GM12878 (cell line): Measurements from ENCODE around the gene ARVCF. TPM values are rescaled to one million over a fixed set of nuclear protein-coding genes. Genes with fewer than 3 reads are reported as not detected.

Experiments
- ATAC-seq: fragments of 200-7000 bp; cut with Tn5 transposase; 3 replicates; pipeline ENCODE4 v1.9.1; 2020; ENCODE audit warnings: mild to moderate bottlenecking, moderate library complexity
- BruUV-seq: library from RNA; stranded (reverse); fragments of 400-500 nt; replicated peaks from 2 replicates; lab custom pipeline; 2021; lab: Mats Ljungman, UMichigan
- CTCF ChIA-PET: fragments of 300-600 bp; sonication (Branson Sonifier 250); formaldehyde crosslinking; extraction: SDS; loops from one replicate; lab custom pipeline; 2021; ENCODE audit warnings: inconsistent platforms; lab: Yijun Ruan, JAX
- POLR2A ChIA-PET: fragments of 350-600 bp; formaldehyde crosslinking; extraction: SDS; loops from one replicate; lab custom pipeline; 2021; ENCODE audit warnings: inconsistent platforms; lab: Charles Lee
- RAD21 ChIA-PET: fragments of 300-600 bp; sonication (Branson Sonifier 250); formaldehyde crosslinking; loops from one replicate; lab custom pipeline; 2023; ENCODE audit warnings: antibody characterized with exemption; ENCODE audit not compliant: unreplicated experiment; lab: Charles Lee
- SMC1A ChIA-PET: fragments of 300-600 bp; sonication (Branson Sonifier 250); formaldehyde crosslinking; loops from one replicate; lab custom pipeline; 2023; ENCODE audit not compliant: unreplicated experiment, uncharacterized antibody; lab: Charles Lee
- DNase-seq: peaks from one replicate; pipeline ENCODE4 v3.0.0-alpha.2; 2011; ENCODE audit warnings: low read depth, low spot score
- FAIRE-seq: peaks from 3 replicates; lab custom pipeline; 2011; peaks lifted over from hg19 to GRCh38; lab: Jason Lieb, UNC
- H2AFZ ChIP-seq: 2 replicates; pipeline ENCODE4 v1.6.0; 2011; ENCODE audit warnings: low read depth, low read length, control low read depth; ENCODE audit not compliant: control insufficient read depth
- H3K27ac ChIP-seq: 2 replicates; pipeline ENCODE4 v1.5.1; 2011; ENCODE audit warnings: control low read depth; ENCODE audit not compliant: control insufficient read depth, insufficient read depth
- H3K27me3 ChIP-seq, 2 experiments: replicated peaks in 1 of 2; 2 replicates each; pipeline versions ENCODE4 v1.6.0 to v1.6.1; 2011; ENCODE audit warnings: low read length in 1 of 2; ENCODE audit not compliant: control insufficient read depth in 2 of 2, insufficient read depth in 2 of 2
- H3K36me3 ChIP-seq, 2 experiments: 2 replicates each; pipeline ENCODE4 v1.5.1; 2011; ENCODE audit warnings: low read length in 1 of 2; ENCODE audit not compliant: control insufficient read depth in 2 of 2, insufficient read depth in 2 of 2
- H3K4me1 ChIP-seq: 2 replicates; pipeline ENCODE4 v1.6.1; 2011; ENCODE audit warnings: mild to moderate bottlenecking, low read length, moderate library complexity, mixed read lengths; ENCODE audit not compliant: control insufficient read depth, insufficient read depth
- H3K4me2 ChIP-seq: 2 replicates; pipeline ENCODE4 v1.6.0; 2011; ENCODE audit warnings: control low read depth; ENCODE audit not compliant: control insufficient read depth, insufficient read depth
- H3K4me3 ChIP-seq: fragments of 200-600 bp; sonication (generic); 2 replicates; pipeline ENCODE4 v1.5.1; 2016
- H3K79me2 ChIP-seq: 2 replicates; pipeline ENCODE4 v1.6.0; 2011; ENCODE audit warnings: low read length; ENCODE audit not compliant: control insufficient read depth, insufficient read depth
- H3K9ac ChIP-seq: 2 replicates; pipeline ENCODE4 v1.8.0; 2011; ENCODE audit warnings: low read length, control low read depth, mixed read lengths; ENCODE audit not compliant: control insufficient read depth, insufficient read depth
- H3K9me3 ChIP-seq: replicated peaks from 3 replicates; pipeline ENCODE4 v1.5.1; 2011; ENCODE audit warnings: mild to moderate bottlenecking, low read length; ENCODE audit not compliant: control insufficient read depth, insufficient read depth
- H4K20me1 ChIP-seq: 2 replicates; pipeline ENCODE4 v1.6.0; 2011; ENCODE audit not compliant: control insufficient read depth, insufficient read depth
- MEF2B ChIP-seq: fragments of 450-650 bp; IDR thresholded peaks from 2 replicates; pipeline ENCODE4 v1.6.1; 2018; ENCODE audit warnings: mild to moderate bottlenecking, moderate library complexity; ENCODE audit not compliant: partially characterized antibody, poor library complexity, severe bottlenecking
- NFYB ChIP-seq: IDR thresholded peaks from 2 replicates; pipeline ENCODE4 v1.6.1; 2011; ENCODE audit warnings: low read depth, mild to moderate bottlenecking, low read length, improper control_type of control experiment, moderate library complexity; ENCODE audit not compliant: insufficient read depth
- NKRF ChIP-seq: fragments of 450-650 bp; conservative IDR thresholded peaks from 2 replicates; pipeline ENCODE4 v1.6.1; 2017; ENCODE audit warnings: mild to moderate bottlenecking, moderate library complexity
- SMC3 ChIP-seq: IDR thresholded peaks from 2 replicates; pipeline ENCODE4 v1.6.1; 2011; ENCODE audit warnings: low read length, improper control_type of control experiment, borderline replicate concordance
- TCF3 ChIP-seq: IDR thresholded peaks from 2 replicates; pipeline ENCODE4 v1.6.1; 2012; ENCODE audit warnings: low read depth, mild to moderate bottlenecking, low read length, borderline replicate concordance; ENCODE audit not compliant: insufficient read depth
- YY1 ChIP-seq: IDR thresholded peaks from 2 replicates; pipeline ENCODE4 v1.6.1; 2011; ENCODE audit warnings: low read depth, mild to moderate bottlenecking, low read length
- ZNF207 ChIP-seq: fragments of 450-650 bp; IDR thresholded peaks from 2 replicates; pipeline ENCODE4 v1.6.1; 2014; ENCODE audit warnings: antibody characterized with exemption, mild to moderate bottlenecking, borderline replicate concordance
- WGBS: methylation state at CpG from one replicate; pipeline ENCODE4 v1.1.6; 2016; ENCODE audit warnings: low lambda C conversion rate; ENCODE audit not compliant: insufficient replicate concordance, insufficient coverage; ENCODE audit errors: missing lambda C conversion rate; 5-methylcytosine and 5-hydroxymethylcytosine counted together
- in situ Hi-C: fragments of 300-500 bp; cut with MboI; formaldehyde crosslinking; loops from 9 replicates; pipeline ENCODE4 v1.14.3; 2018; ENCODE audit warnings: mixed read lengths
- intact Hi-C: fragments of 100-400 bp; cut with micrococcal nuclease; formaldehyde crosslinking; loops from one replicate; pipeline ENCODE4 v1.14.2; 2022; ENCODE audit not compliant: unreplicated experiment
- polyA plus RNA-seq, 11 experiments: library from polyadenylated mRNA; depleted of rRNA in 4 of 11; unstranded in 6 of 11; stranded (reverse) in 5 of 11; fragments of >200 nt; fragmentation: Nextera tagmentation in 4 of 11; fragmentation: Illumina TruSeq in 1 of 11; extraction: Ambion mirVana in 4 of 11; extraction: Trizol in 1 of 11; gene quantifications; 1 replicate in 1 of 11; 2 replicates in 10 of 11; pipeline versions ENCODE4 v1.2.1 to v1.2.3, GENCODE V29; 2011 to 2016; ENCODE audit warnings: inconsistent platforms in 2 of 11, missing spikeins in 2 of 11, low read depth in 1 of 11
- total RNA-seq, 4 experiments: library from RNA; depleted of rRNA in 3 of 4; stranded (reverse); fragments of >200 nt in 3 of 4; fragmentation: Illumina TruSeq in 1 of 4; extraction: Trizol in 1 of 4; gene quantifications; 2 replicates each; pipeline versions ENCODE4 v1.2.1 to v1.2.3, GENCODE V29; 2013 to 2021

The ARVCF gene
- total and polyA plus RNA-seq, 10 of the 15 experiments (the other 5 are each of a cell fraction or from before 2014, with no cell fraction given): 0.13 to 1.9 (median 1.0) TPM; not detected in 2

GRCh38 chr22:20056696-20057386 lies 40.2 kb upstream of the ARVCF start:
- ChIA-PET POLR2A (no interaction called here), RAD21 (no interaction called here), SMC1A (no interaction called here), CTCF (no interaction called here)
- Histone ChIP-seq H3K4me1 (no peaks in the 10 kb centered on the region), H3K36me3 (peaks cover 6 to 11% of the 10 kb centered on the region in 2 experiments; a peak in 3 of 4 replicates), H3K79me2 (no peaks in the 10 kb centered on the region), H3K4me3 (no peak overlapping the region), H3K27ac (no peak overlapping the region), H4K20me1 (no peaks in the 10 kb centered on the region), H3K9me3 (no peaks in the 10 kb centered on the region), H3K9ac (no peak overlapping the region), H2AFZ (no peak overlapping the region), H3K4me2 (no peak overlapping the region), H3K27me3 (no peaks in the 10 kb centered on the region)
- BruUV-seq: no TSS peak
- intact Hi-C loops (no loop called here), in situ Hi-C loops (no loop called here)
- DNase-seq (no peak), ATAC-seq (no peak), FAIRE-seq (no peak)
- TF ChIP-seq SMC3 (no peak), NKRF (no peak)
- WGBS: 83% methylated on average over 16 of the region's 16 CpGs

GRCh38 chr22:20056161-20056560 lies 39.5 kb upstream of the ARVCF start:
- Histone ChIP-seq H2AFZ (no peak overlapping the region), H4K20me1 (no peaks in the 10 kb centered on the region), H3K79me2 (no peaks in the 10 kb centered on the region), H3K4me1 (no peaks in the 10 kb centered on the region), H3K27ac (no peak overlapping the region), H3K9ac (no peak overlapping the region), H3K4me2 (no peak overlapping the region), H3K36me3 (peaks cover 6 to 8% of the 10 kb centered on the region in 2 experiments; a peak in 3 of 4 replicates), H3K4me3 (no peak overlapping the region), H3K27me3 (no peaks in the 10 kb centered on the region), H3K9me3 (no peaks in the 10 kb centered on the region)
- no peak for ATAC-seq
- no peak for DNase-seq
- RAD21 ChIA-PET: no interaction called here
- CTCF ChIA-PET: no interaction called here
- no TSS peak for BruUV-seq
- 87% methylated on average over 10 of the region's 10 CpGs for WGBS
- POLR2A ChIA-PET: no interaction called here
- intact Hi-C loops (no loop called here), in situ Hi-C loops (no loop called here)
- TF ChIP-seq NFYB: no peak
- TF ChIP-seq MEF2B: no peak
- no peak for TF ChIP-seq ZNF207
- no peak for TF ChIP-seq TCF3
- no peak for TF ChIP-seq YY1
- no peak for FAIRE-seq
- SMC1A ChIA-PET: no interaction called here
